ENCODE measurements around the gene SLK.

DNA sequence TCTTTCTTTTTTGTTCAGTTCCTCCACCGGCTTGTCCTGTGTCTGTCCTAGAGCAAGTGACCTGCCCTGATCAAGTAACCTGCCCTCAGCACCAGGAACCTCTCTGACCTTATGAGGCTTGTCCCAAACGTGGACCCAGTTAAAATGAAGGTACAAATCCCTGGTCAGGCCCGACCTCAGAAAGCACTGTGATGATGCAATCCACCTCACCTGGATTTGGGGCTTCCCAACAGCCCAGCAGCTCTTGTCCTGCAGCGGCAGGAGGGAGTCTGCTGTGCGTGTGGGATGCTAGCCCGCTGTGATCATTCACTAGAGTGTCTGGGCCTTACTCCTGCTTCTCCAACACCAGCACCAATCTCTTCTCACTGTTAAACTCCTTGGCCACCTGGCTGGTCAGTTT is 107.6 kb downstream of the SLK start:
- TF ChIP-seq, protein P1, sequence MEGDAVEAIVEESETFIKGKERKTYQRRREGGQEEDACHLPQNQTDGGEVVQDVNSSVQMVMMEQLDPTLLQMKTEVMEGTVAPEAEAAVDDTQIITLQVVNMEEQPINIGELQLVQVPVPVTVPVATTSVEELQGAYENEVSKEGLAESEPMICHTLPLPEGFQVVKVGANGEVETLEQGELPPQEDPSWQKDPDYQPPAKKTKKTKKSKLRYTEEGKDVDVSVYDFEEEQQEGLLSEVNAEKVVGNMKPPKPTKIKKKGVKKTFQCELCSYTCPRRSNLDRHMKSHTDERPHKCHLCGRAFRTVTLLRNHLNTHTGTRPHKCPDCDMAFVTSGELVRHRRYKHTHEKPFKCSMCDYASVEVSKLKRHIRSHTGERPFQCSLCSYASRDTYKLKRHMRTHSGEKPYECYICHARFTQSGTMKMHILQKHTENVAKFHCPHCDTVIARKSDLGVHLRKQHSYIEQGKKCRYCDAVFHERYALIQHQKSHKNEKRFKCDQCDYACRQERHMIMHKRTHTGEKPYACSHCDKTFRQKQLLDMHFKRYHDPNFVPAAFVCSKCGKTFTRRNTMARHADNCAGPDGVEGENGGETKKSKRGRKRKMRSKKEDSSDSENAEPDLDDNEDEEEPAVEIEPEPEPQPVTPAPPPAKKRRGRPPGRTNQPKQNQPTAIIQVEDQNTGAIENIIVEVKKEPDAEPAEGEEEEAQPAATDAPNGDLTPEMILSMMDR (IDR thresholded peaks at IDR 0.05; ENCODE audit: insufficient read depth, low read length, poor library complexity, severe bottlenecking), result no peak
- TF ChIP-seq EZH2phosphoT487 (conservative IDR thresholded peaks at IDR 0.05; ENCODE audit: low read length), result no peak
